ENCODE measurements around the gene ZMYND8.

DNA sequence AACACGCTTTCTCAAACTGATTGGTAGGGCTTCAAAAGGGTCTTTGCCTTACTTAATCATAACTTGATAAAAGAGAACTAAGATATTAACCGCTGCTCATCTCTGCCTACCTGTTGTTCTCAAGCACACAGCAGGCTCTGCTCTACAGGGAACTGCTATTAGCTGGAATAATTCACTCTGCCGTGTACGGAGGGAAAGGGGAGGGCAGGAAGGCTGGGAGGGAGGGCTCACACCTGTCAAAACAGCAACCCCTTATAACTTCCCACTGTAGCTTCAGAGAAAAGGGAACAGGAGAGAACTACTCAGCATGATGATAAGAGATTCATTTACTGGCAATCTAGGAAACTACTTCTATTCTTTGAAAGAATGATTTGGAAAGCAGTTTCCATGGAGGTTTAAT, 75.1 kb downstream of the ZMYND8 start:
- TF ChIP-seq POLR2AphosphoS5 (IDR thresholded peaks at IDR 0.05) (no peak), CTCF (IDR thresholded peaks at IDR 0.05) (no peak), POLR2A (IDR thresholded peaks at IDR 0.05) (no peak), EP300 (IDR thresholded peaks at IDR 0.05) (no peak)
